Stimulated activated CD4-positive, alpha-beta T cell treated with anti-CD3 and anti-CD28 coated beads, Interleukin-12 subunit alpha, Interleukin-12 subunit beta, amount 100 ng/mL, for 48 hours (primary cell): ENCODE results near the gene SHROOM4.

Experiments
- DNase-seq, 3 donors: peaks; one replicate each; pipeline ENCODE4 v3.0.0-alpha.2; 2020; ENCODE audit warnings: low read depth in 2 of 3, low spot score in 1 of 3

The SHROOM4 gene

DNA sequence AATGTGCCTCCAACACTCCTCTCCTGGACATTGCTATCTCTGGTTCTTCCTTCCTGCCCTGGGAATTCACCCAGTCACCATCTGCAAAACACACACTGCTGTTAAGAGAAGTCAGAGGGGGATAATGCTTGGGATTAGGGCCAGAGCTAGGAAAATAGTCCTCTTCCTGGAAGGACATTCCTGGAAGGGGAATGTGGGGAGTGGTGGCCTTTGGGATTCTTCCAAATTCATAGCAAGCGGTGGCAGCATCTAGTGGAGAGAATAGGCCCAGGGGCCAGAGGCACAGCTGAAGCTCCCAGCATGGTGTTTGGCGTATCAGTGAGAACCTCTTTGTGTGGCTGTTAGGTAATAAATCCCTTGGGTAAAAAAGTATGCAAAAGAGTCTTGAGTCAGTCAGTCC lies 34.3 kb downstream of the SHROOM4 start:
- no peak for DNase-seq

DNA sequence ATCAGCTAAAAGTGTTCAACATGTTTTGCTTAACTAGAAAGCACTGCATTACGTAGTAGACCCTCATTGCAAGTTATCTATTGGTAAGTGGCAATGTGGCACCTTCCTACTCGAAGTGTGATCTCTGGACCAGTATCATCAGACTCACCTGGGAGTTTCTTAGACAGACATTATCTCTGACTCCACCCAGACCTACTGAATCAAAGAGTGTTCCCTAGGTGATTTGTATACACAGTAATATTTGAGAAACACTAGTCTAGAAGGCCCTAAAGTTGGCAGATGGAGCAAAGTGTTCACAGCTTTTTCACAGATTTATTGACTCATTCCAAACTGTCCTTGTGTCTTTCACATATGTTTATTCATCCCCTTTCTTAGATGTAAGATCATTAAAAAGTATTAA lies 35.7 kb downstream of the SHROOM4 start:
- no peak for DNase-seq

DNA sequence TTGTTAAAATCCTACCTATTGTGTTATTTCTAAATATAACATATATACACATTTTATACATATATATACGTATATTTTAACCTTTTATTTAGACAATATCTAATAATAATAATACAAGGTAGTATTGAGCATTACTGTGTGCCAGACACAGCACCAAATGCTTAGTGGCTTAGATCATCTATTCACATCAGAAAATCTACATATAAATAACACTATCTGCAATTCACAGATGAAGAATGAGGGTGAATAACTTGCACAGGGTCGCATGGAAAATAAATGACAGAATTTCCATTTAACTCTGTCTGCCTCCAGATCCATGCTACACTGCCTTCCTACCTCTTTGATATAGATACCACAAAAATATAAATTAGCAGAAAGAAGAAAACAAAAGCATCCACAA lies 37.7 kb downstream of the SHROOM4 start:
- no peak for DNase-seq

DNA sequence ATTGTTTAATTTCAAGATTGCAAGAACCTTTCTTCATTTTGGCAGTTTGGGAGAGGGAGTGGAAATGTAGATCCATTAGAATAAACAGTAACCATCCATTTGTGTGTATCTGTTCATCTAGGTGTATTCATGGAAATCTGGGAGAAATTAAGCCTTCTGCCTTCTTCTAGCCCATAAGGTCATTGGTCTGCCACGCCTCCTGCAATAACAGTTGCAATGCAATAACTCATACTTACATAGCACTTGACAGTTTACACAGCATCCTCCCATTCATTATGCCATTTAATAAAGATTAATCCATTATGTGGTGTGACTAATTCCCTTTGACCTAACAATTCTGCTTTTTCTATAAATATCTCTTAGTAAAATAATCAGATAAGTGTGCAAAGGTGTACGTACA lies 42.6 kb downstream of the SHROOM4 start:
- DNase-seq: no peak

DNA sequence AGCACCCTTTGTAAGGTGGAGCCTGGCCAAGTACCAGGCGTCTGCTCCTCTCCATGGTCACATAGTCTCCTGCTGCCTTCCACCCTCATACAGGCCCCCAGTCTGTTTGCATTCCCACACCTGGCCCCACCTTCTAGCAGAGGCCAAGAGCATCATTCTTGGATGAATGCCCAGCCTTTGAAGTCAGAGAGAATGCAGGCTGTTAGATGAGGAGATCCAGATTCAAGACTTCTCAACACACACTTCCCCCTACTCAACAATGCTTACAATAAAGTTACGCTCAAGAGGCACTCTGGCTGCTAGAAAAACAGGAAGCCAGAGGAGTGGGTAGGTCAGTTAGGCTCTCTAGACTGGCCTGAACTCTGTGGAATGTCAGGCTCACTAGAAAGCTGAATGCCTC lies 43.3 kb downstream of the SHROOM4 start:
- DNase-seq: no peak

DNA sequence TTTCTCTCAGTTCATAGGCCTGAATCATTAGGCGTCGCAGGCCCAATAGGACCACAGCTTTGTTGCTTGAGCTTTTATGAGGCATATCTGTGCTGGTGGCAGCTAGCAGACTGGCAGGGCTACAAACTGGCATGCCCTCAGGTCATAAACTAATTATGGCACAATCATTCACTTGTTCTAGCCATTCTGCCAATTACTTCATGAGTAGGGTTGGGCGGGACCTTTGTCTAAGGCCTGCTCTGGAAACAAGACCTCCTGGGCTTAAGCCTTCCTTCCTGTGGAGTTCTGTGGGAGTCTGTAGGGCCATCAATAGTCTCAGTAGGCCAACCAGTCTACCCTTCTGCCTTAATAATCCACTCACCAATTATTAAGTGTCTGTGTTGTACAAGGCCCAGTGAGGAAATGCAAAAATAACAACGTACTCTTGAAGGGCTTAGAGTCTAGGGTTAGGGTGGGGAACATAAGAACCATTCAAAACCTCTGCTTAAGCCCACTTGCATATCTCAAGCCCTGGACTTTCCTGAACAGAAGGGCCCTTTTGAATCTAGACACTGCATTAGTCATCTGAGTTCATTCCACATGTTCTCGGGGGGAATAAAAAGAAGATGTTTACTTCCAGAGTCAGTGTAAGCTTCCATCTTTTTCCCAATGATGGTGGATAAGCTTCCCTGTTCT lies 44.5 kb downstream of the SHROOM4 start:
- DNase-seq: no peak

DNA sequence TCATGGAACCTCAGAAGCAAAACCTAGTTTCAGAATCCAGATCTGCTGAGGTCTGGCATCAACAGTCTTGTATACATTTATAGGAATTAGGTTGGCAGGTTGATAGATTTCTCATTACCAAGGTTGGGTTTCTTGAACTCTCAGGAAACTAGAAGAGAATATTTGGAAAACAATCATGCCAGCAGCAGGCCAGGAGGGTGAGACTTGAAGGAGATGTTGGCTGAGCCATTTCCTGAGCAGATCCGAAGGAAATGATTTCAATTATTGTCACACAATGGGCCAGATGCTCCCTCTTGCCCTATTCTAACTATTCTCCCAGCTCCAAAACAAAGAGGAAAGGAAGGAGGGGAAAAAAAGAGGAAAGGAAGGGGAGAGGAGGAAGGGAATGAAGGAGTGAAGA lies 45.2 kb downstream of the SHROOM4 start:
- no peak for DNase-seq

DNA sequence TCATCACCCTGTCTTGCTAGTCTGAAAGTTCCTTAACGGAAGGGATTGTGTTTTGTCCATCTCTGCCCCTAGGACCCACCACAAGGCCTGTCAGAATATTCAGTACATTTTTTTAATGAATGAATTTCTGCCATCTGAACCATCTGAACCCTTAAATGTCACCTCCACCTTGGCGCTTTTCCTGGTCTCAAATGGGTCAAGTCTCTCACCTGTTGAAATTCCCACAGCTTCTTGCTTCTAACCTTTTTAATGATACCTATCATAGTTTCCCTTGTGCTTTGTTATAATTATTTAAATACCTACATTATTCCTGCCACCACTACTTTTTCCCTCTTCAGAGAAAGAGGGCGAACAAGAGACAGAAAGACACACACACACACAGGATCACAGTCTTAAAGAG lies 48.0 kb downstream of the SHROOM4 start:
- DNase-seq: no peak

DNA sequence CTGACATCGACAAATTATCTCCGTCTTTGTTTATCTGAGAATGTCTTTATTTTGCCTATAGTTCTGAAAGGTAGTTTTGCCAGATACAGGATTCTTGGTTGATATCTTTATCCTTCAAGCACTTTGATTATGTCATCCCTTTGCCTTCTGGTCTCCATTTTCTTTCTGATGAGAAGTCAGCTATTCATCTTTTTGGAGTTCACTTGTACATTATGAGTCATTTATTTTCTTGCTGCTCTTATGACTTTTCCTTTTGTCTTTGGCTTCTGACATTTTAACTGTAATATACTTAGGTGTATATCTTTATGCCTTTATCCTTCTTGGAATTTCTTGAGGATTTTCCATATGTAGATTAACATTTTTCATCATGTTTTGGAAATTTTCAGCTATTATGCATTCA lies 51.4 kb downstream of the SHROOM4 start:
- DNase-seq: no peak

DNA sequence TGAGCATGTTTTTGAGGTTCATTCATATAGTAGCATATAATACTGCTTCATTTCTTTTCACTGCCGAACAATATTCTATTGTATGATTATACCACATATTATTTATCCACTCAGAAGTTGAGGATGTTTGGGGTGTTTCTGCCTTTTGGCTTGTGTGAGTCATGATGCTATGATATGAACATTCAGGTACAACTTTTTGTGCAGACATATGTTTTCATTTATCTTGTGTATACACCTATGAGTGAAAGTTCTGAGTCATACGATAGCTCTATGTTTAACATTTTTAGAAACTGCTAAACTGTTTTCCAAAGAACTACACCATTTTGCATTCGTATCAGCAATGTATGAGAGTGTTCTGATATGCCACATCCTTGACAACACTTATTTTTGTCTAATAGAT lies 57.7 kb downstream of the SHROOM4 start:
- no peak for DNase-seq

DNA sequence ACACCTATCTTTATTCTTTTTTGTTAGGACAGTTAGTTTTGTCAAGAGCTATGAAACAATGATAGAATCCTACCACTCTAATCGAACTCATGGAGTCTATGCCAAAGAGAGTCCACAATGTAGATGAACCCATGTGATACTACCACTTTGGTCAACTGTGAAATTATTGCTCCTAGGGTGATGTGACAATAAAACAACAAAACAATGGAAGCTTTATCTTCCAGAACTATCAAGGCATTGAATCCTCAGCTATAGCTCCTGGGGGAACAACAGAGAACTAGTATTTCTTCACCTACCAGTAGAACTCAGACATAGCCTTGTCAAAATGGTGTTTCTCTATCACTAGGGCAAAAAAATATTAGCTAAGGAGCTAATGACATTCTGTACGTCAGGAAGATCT lies 62.9 kb downstream of the SHROOM4 start:
- no peak for DNase-seq

DNA sequence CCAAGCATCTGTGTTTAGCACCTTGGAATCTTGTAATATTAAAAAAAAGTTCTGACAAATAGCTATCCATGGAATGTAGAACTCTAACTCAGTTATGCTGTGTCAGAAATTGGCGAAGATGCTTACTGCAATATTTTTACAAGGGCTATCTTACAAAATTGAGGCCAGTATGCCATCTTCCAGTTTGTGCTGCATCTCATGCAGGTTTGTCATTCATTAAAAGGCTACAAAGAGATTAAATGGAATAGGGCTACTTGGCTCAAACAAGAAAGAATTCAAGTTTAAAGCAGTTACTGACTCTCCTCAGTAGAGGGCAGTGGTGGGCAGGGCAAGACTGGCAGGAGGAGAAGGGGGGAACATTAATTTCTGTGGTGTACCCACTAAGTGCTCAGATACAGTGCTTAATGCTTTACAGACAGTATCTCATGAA lies 66.5 kb downstream of the SHROOM4 start:
- peak in 2 of 3 donors; percentile 1 to 10 for DNase-seq

DNA sequence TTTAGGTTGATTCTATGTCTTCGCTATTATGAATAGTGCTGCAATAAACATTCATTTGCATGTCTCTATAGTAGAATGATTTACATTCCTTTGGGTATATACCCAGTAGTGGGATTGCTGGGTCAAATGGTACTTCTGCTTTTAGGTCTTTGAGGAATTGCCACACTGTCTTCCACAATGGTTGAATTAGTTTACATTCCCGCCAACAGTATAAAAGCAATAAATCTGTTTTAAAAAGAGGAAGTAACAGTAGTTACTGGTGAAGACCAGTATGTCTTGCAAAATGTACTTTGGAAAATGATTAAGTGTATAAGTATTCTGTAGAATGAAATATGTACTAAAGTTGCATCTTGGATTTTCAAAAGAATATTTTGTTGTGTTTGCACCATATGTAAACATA lies 77.3 kb downstream of the SHROOM4 start:
- no peak for DNase-seq

DNA sequence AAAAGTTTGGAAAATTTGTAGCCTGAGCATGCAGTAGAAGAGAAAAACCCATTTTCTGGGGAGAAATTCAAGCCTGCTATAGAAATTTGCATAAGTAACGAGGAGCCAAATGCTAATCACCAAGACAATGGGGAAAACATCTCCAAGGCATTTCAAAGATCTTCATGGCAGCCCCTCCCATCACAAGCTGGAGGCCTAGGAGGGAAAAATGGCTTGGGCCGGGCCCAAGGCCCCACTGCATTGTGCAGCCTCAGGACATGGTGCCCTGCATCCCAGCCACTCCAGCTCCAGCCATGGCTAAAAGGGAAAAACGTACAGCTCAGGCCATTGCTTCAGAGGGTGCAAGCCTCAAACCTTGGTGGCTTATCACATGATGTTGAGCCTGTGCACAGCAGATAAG lies 87.7 kb downstream of the SHROOM4 start:
- no peak for DNase-seq

DNA sequence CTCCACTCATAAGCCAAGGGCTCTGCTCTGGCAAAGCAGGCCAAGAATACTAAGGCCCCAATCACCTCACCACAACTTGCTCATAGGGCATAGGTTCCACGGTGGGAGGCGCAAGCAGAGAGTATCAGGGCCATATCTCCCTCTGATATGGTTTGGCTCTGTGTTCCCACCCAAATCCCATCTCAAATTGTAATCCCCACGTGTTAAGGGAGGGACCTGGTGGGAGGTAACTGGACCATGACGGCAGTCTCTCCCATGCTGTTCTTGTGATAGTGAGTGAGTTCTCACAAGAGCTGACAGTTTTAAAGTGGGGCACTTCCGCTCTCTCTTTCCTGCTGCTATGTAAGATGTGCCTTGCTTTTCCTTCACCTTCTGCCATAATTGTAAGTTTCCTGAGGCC lies 88.7 kb downstream of the SHROOM4 start:
- DNase-seq: no peak

DNA sequence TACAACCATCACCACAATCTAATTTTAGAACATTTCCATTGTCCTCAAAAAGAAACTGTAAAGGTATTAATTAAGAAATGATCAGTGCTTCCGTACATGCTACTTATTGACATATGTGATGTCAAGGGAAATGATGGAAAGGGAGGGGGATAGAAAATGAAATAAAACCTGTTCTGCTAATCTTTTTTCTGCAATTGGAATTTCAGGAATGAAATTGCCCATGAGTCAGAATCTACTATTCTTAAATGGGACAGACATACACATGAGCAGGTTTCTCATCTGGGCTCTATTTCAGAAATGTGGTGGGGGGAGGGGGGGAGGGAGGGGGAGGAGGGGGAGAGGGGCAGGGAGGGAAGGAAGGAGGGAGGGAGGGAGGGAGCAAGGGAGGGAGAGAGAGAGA lies 91.0 kb downstream of the SHROOM4 start:
- no peak for DNase-seq

DNA sequence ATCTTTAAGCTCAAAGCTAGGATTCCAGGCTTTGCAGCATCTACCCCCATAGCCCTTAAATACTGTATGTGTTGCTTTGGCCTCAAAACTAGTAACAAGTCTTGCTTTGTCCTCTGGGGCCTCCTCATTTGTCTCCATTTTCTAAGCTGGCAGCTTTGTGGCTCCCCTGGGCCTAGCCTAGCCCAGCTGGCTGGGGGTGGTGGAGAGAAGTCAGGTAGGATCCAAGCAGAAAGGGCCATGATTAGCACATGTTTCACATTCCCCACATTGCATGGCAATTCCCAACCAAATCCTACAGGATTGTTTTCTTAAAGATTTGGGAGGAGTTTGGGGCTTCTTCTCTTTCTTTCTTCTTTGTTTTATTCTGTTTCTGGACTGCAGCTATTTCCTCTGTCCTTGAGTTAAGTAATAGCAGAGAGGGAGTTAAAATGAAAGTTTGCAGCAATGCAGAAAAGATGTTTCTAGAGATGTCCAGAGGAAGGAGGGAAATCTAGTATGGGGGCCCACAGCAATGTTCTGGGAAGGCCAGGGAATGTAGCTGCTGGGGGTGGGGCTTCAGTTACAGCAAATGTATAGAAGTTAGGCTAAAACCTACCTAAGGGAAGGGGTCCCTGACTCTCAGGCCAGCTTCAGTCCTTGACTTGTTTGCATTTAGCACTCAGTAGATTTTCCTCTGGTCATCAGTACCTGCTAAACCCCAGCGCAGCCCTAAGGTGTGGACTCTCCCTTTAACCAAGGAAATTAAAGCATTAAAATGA lies 92.1 kb downstream of the SHROOM4 start:
- no peak for DNase-seq

DNA sequence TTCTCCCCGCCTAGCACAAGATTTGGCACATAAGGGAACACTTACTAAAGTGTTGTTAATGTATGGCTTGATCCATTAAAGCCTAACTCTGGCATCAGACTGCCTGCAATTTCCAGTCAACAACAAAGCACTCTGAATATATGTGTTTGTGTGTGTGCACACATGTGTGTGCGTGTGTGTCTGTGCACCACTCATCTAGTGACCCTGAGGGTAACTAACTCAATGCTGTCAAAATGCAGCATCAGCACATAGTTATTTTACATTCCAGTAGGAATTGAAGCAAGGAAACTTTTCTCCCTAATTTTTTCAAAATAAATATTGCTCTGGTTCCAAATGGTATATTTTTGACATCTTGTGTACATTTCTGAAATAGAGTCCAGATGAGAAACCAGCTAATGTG lies 94.4 kb downstream of the SHROOM4 start:
- DNase-seq: no peak

DNA sequence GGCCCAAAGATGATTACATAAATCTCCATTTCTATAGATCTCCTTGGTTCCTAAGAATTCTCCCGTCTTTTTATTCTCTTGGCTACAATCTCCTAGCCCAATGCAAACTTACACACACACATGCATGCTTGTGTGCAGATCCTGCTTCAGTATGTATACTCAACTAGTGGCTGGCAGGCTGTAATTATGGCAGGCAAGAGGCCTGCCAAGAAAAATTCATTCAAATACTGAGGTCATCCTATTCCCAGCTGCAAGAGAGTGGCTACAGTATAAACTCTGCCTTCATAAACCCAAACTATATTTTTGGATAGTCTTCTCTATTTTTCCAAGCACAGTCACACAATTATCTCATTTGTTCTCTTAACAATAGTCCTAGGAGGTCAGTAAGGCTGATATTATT lies 95.2 kb downstream of the SHROOM4 start:
- no peak for DNase-seq

DNA sequence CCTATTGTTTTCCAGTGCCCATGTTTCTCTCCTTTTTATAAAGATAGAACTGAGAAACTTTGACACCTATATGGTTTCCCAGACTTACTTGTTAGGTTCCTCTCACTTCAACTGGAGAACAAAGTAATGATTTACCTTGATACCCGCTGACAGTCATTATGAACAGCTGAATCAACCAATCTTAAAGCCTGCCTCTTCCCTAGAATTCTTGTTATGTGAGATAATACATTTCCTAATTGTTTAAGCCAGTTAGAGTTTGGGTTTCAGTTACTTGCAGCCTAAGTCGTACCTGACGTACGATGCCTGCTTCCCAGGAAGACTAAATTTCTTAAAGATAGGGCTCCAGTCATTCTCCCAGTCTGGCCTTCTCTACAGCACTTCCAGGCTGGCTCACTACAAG lies 97.3 kb downstream of the SHROOM4 start:
- no peak for DNase-seq

DNA sequence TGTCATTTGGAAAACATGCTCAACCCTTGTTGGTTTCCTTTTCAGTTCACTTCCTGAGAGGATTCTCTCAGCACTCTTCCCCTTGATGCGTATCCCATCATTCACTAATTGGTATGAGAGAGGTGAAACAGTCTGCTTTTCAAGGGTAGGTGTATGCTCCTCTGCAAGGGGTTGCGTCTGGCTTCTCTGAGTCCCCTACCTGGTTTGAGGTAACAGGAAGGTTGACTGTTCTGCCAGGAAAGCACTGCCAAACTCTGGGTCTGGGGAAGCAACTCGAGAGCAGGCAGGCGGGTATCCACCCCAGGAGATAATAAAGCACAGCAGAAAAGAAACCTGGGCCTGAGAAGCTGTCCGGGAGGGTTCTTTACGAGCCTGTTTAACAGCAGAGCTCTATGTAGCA lies 101.2 kb downstream of the SHROOM4 start:
- DNase-seq: no peak

DNA sequence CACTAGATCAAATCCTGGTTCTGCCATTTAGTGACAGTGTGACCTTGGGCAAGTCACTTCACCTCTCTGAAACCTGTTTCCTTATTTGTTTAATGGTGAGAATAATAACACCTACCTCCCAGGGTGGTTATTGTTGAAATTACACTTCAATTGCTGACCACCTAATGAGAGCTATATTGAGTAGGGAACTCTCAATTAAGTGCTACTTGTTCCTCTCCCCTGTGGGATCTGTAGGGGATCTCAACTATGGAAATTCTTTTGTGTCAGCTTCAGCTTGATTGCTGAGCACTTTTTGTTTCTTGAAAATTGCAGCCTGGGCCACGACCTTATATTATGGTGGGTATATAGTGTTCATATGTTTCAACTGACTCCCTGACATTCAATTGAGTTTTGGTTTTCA lies 102.1 kb downstream of the SHROOM4 start:
- no peak for DNase-seq
